HL-60/S4 treated with retinoic acid at 250 ng/mL for 4 days and 3 days (cell line): ENCODE results near the gene ANO1.
"Not testable (repeated sequence)": the region's sequence is repeated elsewhere in the genome, so short reads cannot be mapped to it uniquely, and the experiment has no call there.

ENCODE experiments used
- in situ Hi-C: fragments of 300-500 bp; cut with MboI; formaldehyde crosslinking; loops from 2 replicates; pipeline ENCODE4 v1.7.0; 2022; ENCODE audit warnings: low sequenced_read_pairs

Gene ANO1

DNA sequence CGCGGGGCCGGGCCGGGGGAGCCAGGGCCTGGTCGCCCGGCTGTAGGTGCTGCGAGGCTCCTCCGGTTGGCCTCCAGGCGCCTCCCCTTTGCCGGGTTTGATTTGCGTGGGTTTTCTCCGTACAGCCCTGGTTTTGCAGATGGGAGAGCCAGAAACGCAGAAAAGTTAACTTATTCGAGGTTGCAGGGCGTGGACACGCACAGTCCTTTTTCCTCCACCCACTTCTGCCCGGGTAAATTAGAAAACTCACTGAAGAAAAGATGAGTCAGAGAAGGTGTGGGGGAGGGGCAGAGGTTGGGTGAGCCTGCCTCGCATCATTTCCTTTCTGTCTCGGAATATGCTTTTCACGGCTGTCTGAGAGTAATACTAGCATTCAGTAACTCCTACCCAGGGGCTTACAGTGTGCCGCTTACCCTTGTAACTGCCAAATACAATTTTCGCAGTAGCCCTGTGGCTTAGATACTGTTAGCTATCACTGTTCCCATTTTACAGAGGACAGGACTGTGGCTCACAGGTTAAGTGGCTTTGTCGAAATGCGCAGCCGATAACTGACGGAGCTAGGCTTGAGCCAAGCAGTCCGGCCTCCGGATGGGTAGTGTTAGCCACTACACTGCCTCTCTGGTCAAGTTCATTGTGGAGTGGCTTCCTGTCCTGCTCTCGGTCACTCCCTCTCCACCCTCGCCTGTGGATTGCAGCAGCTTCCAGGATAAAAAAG lies 125.8 kb downstream of the ANO1 start:
- in situ Hi-C loops: no loop called here

DNA sequence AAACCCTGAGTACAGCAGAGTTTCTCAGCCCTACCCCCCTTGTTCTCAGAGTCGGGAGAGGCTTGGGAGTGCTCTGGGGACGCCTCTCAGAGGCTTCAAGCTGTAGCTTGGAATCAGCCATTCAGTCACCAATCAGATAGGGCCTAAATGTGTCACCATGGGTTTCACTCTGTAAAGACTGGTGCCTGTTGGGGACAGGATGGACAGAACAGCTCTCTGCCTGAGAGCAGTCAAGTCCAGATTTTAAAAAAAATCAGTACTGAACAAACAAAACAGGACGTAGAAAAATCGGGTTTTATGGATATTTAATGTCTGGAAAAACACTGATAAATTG lies 126.3 kb downstream of the ANO1 start:
- in situ Hi-C loops: no loop called here

- in situ Hi-C loops: no loop called here
These were observed 127.1 kb downstream of the ANO1 start for GRCh38 chr11:70205049-70205725.

- in situ Hi-C loops: no loop called here
These were observed 127.6 kb downstream of the ANO1 start for GRCh38 chr11:70205766-70206165.

DNA sequence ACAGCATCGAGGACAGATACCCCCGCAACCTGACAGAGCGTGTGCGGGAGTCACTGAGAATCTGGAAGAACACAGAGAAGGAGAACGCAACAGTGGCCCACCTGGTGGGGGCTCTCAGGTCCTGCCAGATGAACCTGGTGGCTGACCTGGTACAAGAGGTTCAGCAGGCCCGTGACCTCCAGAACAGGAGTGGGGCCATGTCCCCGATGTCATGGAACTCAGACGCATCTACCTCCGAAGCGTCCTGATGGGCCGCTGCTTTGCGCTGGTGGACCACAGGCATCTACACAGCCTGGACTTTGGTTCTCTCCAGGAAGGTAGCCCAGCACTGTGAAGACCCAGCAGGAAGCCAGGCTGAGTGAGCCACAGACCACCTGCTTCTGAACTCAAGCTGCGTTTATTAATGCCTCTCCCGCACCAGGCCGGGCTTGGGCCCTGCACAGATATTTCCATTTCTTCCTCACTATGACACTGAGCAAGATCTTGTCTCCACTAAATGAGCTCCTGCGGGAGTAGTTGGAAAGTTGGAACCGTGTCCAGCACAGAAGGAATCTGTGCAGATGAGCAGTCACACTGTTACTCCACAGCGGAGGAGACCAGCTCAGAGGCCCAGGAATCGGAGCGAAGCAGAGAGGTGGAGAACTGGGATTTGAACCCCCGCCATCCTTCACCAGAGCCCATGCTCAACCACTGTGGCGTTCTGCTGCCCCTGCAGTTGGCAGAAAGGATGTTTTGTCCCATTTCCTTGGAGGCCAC lies 128.3 kb downstream of the ANO1 start:
- in situ Hi-C loops: no loop called here

- in situ Hi-C loops: no loop called here
These were observed 128.9 kb downstream of the ANO1 start for GRCh38 chr11:70206982-70207376.

DNA sequence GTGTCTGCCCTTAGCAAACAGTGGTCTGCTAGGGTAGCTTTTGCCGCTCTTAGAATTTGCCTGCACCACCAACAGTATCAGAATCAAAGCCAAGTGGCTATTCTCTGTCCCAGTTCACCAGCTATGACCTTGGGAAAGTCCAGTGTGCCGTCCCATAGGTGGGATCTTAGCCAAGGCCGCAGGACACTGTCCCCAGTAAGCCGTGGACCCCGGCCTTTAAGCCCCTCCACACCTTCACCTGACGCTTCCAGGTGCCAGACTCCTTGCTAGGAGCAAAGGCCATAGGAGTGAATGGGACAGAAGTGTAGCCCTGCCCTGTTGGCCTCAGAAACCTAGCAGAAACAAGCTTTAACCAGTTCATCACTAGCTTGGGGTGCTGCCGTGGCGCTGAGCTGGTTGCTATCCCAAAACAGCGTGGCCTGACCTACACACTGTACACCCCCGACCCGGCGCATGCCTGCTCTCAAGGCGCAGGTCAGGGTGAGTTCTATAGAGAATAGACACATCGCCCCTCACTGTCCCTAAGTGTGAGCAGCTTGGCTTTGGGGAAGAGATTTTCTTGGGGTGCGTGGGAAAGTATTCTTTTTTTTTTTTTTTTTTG lies 129.5 kb downstream of the ANO1 start:
- in situ Hi-C loops: no loop called here

DNA sequence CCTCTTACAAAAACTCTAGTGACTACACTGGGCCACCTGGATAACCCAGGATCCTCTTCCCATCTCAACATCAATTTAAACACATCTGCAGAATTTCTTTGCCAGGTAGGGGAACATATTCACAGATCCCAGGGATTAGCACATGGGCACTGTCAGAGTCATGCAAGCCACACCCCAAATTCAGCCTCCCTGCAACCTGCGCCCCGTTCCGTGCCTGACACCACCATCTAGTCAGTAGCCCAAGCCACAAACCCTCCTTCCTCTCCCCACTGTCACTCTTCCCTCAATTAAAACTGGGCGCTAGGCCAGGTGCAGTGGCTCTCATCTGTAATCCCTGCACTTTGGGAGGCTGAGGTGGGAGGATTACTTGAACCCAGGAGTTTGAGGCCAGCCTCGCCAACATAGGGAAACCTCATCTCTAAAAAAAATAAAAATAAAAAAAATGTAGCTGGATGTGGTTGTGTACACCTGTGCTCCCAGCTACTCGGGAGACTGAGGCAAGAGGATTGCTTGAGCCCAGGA lies 131.3 kb downstream of the ANO1 start:
- in situ Hi-C loops: no loop called here

GRCh38 chr11:70210051-70210501 lies 132.0 kb downstream of the ANO1 start:
- in situ Hi-C loops: no loop called here

- in situ Hi-C loops: no loop called here
These were observed 132.4 kb downstream of the ANO1 start for GRCh38 chr11:70210530-70210929.

DNA sequence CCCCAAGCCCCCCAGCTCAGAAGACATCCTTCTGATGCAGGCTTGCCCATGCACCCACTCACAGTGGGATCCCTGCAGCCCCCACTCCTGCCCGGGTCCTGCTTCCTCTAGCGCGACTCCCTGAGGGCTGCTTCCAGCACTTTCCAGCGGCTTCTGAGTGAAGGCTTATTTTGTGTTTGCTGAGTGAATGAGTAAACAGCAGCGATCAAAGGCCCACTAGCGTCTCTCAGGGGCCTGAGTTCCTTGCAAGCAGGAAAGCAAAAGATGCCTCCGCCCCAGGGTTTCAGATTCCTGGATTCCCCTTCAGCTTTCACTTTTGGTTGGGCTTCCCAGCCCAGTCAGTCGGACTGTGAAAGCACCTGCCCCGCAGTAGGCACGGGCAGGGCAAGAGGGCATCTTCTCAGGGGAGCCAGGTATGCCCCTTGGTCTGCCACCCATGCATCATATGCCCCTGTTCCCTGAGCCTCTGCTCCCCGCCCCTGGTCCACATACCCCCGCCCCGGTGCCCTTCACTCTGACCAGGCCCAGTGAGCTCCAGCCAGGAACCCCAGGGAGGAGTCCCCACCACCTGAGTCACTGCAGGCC lies 134.2 kb downstream of the ANO1 start:
- in situ Hi-C loops: no loop called here

DNA sequence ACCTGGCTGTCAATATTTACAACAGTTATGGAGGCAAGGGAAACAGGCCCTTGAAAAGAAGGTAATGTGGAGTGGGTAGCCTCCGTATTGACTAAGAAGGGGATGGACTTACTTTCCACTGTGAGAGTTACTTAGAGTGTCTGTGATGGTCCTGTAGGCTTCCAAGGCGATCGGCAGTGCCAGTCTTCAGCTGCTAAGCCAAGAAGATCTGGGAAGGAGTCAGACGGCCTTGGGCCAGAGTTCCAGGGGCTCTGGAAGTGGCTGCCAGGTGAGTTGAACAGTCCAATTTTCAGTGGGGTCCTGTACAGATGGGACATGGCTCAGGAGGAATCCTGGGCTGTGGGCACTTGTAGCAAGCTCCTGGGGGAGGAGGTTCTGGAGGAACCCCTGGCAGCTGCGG lies 139.3 kb downstream of the ANO1 start:
- in situ Hi-C loops: not testable (repeated sequence)

- in situ Hi-C loops: not testable (repeated sequence)
These were observed 140.0 kb downstream of the ANO1 start for GRCh38 chr11:70218076-70218475.

DNA sequence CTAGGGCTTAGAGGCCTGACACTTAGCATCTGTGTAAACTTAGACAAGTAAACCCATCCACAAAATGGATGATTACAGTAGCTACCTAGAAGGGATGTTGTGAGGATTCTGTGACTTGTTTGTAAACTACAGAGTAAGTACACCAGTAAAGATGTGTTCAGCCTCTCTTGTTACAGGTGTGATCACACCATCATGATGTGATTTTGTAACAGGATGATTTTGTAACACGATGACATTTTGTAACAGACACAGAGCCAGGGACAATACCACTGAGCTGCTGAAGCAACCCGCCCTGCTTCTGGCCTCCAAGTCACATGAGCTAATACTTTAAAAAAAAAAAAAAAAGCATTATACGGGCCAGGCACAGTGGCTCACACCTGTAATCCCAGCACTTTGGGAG lies 142.0 kb downstream of the ANO1 start:
- in situ Hi-C loops: no loop called here

- in situ Hi-C loops: no loop called here
These were observed 142.8 kb downstream of the ANO1 start for GRCh38 chr11:70220920-70221319.

- in situ Hi-C loops: no loop called here
These were observed 147.6 kb downstream of the ANO1 start for GRCh38 chr11:70225681-70226177.

DNA sequence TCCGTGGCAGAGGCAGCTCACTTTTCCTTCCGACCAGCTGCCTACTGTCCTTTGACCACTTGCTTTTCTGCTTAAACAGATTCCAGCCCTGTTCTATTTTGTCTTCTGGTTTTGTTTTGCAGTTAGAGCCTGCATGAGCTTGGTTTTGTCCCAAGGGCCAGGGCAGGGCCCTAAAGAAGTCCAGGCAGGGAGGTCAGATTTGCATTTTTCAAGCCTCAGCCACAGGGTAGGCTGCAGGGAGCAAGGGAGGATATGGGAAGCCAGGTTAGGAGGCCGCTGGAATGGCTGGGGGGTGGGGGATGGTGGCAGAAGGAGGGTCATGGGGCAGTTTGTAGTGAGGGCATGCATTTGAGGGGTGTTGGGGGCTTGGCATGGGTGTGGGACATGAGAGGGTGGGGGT lies 148.1 kb downstream of the ANO1 start:
- in situ Hi-C loops: no loop called here

GRCh38 chr11:70226967-70227366 lies 148.8 kb downstream of the ANO1 start:
- in situ Hi-C loops: no loop called here

DNA sequence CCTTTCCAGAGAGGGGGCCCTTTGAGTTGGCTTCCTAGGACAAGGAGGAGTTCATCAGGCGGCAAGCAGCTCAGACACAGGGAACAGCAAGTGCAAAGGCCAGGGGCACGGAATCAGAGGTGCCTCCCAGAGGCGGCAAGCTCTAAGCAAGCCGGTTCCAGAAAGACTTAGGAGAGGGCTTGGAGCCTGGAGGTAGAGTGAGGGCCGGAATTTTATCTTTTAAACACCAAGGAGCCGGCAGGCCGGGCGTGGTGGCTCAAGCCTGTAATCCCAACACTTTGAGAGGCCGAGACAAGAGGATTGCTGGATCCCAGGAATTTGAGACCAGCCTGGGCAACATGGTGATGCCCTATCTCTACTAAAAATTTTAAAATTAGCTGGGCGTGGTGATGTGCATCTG lies 151.6 kb downstream of the ANO1 start:
- in situ Hi-C loops: no loop called here

DNA sequence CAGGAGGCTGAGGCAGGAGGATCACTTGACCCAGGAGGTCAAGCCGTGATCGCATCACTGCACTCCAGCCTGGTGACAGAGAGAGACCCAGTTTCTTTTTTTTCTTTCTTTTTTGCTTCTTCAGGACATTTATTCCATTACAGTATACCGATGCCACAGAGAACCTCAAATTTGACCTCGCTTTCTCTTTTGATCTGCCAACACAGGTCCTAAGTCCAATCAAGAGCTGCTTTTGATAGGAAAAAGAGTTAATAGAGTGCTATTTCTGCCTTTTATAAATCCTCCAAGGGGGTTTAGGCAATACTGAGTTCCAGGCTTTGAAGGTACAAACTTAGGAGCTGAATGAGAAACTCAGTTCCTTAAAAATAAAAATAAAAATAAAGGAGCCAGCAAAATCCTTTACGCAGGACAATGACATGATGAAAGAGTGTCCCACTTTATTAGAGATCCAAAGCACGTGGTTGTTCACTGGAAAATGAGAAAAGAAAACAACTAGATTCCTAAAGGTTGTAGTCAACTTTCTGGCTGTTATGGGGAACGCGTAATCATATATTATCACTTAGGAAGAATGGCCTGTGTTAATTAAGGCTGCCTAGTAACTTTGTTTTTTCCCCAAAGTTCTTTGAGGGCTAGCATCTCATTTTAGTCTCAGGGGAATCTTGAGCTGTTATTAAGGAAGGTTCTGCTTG lies 152.2 kb downstream of the ANO1 start:
- in situ Hi-C loops: no loop called here
